SH-SY5Y (cell line): ENCODE measurements around the gene ZBTB38.

Experiments
- GATA2 ChIP-seq: IDR thresholded peaks from 2 replicates; pipeline ENCODE4 v1.6.1; 2011; ENCODE audit warnings: mild to moderate bottlenecking, low read depth, low read length
- GATA3 ChIP-seq: IDR thresholded peaks from 2 replicates; pipeline ENCODE4 v1.6.1; 2011; ENCODE audit warnings: low read depth, mild to moderate bottlenecking, low read length, moderate library complexity

DNA sequence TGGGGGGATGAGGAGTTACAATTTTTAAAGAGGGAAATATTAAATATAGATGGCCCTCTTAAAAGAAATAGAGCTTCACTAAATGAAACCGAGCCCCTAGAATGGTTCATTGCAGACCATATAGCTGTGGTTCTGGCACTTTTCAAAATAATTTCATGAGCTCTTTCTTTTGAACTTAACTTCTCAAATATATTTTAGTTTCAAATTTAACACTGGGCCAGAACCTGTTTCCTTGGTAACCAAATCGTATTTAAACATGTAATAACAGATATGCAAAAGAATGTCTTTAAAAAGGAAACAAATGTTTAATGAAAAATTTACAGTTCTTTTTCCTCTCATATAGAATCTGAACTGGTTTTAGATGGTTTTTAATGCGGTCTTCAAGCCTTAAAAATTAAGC, 20.1 kb downstream of the ZBTB38 start:
- TF ChIP-seq GATA2 (no peak), GATA3 (no peak)
